Stimulated activated CD4-positive, alpha-beta T cell treated with anti-CD3 and anti-CD28 coated beads, Interleukin-12 subunit alpha, Interleukin-12 subunit beta, amount 100 ng/mL, for 4 hours (primary cell): ENCODE measurements around the gene POLK.
A peak's percentile ranks its signal among the peaks of the same experiment; 100 is the strongest.
"Not testable (repeated sequence)": the region's sequence is repeated elsewhere in the genome, so short reads cannot be mapped to it uniquely, and the experiment has no call there.

Experiments
- DNase-seq: peaks from one replicate; pipeline ENCODE4 v3.0.0-alpha.2; 2020

Gene POLK

GRCh38 chr5:75511435-75512382 lies at the start of gene POLK, which contains the start of gene CERT1:
POLK (plus strand) TSS chr5:75511891.
CERT1 (minus strand) TSS chr5:75511629; CDS start chr5:75511207, 422 bp downstream.
- peak; percentile 92 for DNase-seq

GRCh38 chr5:75463726-75464125 lies 48.0 kb upstream of the POLK start:
- DNase-seq, result no peak

GRCh38 chr5:75465480-75465879 lies 46.2 kb upstream of the POLK start:
- DNase-seq, result no peak

GRCh38 chr5:75466006-75466716 lies 45.5 kb upstream of the POLK start:
- no peak for DNase-seq

- no peak for DNase-seq
Measured at GRCh38 chr5:75468593-75468992, 43.1 kb upstream of the POLK start.

- no peak for DNase-seq
Measured at GRCh38 chr5:75469017-75469416, 42.7 kb upstream of the POLK start.

GRCh38 chr5:75471193-75471592 lies 40.5 kb upstream of the POLK start:
- DNase-seq, result no peak

GRCh38 chr5:75472973-75473372 lies 38.7 kb upstream of the POLK start:
- no peak for DNase-seq

GRCh38 chr5:75473463-75473862 lies 38.2 kb upstream of the POLK start:
- no peak for DNase-seq

GRCh38 chr5:75475364-75475763 lies 36.3 kb upstream of the POLK start:
- DNase-seq, result no peak

- no peak for DNase-seq
Measured at GRCh38 chr5:75481024-75481423, 30.7 kb upstream of the POLK start.

- DNase-seq, result no peak
Measured at GRCh38 chr5:75482482-75482881, 29.2 kb upstream of the POLK start.

GRCh38 chr5:75484605-75485004 lies 27.1 kb upstream of the POLK start:
- DNase-seq, result no peak

GRCh38 chr5:75489847-75490246 lies 21.8 kb upstream of the POLK start:
- not testable (repeated sequence) for DNase-seq

- DNase-seq, result no peak
Measured at GRCh38 chr5:75491621-75492020, 20.1 kb upstream of the POLK start.

GRCh38 chr5:75496026-75496425 lies 15.7 kb upstream of the POLK start:
- no peak for DNase-seq

GRCh38 chr5:75498208-75498777 lies 13.4 kb upstream of the POLK start:
- no peak for DNase-seq

GRCh38 chr5:75498875-75499274 lies 12.8 kb upstream of the POLK start:
- DNase-seq, result not testable (repeated sequence)

GRCh38 chr5:75505112-75505511 lies 6.6 kb upstream of the POLK start:
- DNase-seq, result not testable (repeated sequence)

GRCh38 chr5:75507841-75508240 lies 3.9 kb upstream of the POLK start:
- no peak for DNase-seq

GRCh38 chr5:75509546-75509945 lies 2.1 kb upstream of the POLK start:
- no peak for DNase-seq

GRCh38 chr5:75509956-75510355 lies 1.7 kb upstream of the POLK start:
- no peak for DNase-seq

GRCh38 chr5:75510417-75510835 lies 1.3 kb upstream of the POLK start:
- DNase-seq, result no peak
